Measurements from ENCODE around the gene AHCYL1.

GRCh38 chr1:110060662-110061060, 76.1 kb downstream of the AHCYL1 start:
- TF ChIP-seq CTCF (conservative IDR thresholded peaks at IDR 0.05; ENCODE audit: low read depth, low read length) (no peak), EZH2 (IDR thresholded peaks at IDR 0.05; ENCODE audit: borderline replicate concordance, low read depth, low read length, poor library complexity, severe bottlenecking) (no peak)

Measured in A673 (cell line).